Measurements from ENCODE around the gene MOB1A. TPM values are rescaled to one million over a fixed set of nuclear protein-coding genes. Genes with fewer than 3 reads are reported as not detected.

The MOB1A gene
- polyA plus RNA-seq = 27.4 and 39.2 TPM in 2 replicates
- 53.1 and 63.6 TPM in 2 replicates for polyA minus RNA-seq

DNA sequence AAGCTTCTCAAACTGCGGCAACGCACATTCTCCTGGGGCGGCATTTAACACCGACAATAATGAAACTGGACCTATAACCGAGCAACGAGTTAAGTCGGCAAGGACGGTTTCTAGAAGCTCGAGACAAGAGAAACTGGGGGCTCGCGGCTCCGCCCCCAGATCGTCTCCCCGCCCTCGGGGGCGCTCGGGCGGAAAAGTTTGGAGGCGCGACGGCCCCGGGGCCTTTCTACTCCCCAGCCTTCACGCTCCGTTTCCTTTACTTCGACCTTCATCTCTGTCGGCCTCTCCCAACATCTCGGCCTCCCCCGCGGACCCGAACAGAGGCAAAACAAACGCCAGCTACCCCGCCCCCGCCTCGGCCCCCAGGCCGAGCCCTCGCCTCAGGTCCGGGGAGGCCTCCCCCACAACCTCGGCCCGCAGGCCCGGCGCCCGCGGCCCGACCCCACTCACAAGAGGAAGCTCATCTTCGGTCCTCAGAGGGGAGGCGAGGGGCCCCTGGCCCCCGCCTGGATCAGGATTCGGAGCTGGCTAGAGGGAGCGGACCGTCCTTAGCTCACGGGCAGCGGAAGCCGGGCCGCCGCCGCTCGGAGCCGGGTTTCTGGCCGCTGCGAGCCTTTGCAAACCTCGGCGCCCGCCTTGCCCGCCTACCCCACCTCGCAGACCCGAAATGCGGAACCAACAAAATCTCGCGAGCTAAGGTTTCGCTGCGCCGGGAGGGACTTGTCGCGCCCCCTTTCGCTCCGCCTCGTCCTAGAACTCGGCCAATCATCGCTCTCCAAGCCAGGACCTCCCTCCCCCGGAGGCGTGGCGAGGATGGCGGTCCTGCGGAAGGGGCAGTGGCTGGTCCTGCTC, at the start of gene MOB1A:
MOB1A (minus strand) TSS at position 669 of the 852 bp plus-strand sequence; CDS start at position 464, 205 bp downstream.
- Histone ChIP-seq H3K9me3 (ENCODE audit: low read length) (no peaks in the 10 kb centered on the region), H3K4me3 (ENCODE audit: low read length) (peak within 1 kb of the TSS; percentile 90), H3K79me2 (replicated peaks; ENCODE audit: insufficient read depth, low read length) (peaks cover 42% of the 10 kb centered on the region), H3K4me2 (ENCODE audit: low read length) (peak within 1 kb of the TSS; percentile 96), H3K27ac (ENCODE audit: low read length) (peak within 1 kb of the TSS; percentile 80), H3K9me2 (ENCODE audit: insufficient read depth, low read length) (no peaks in the 10 kb centered on the region), H3F3A (ENCODE audit: insufficient read depth, low read length, poor library complexity, severe bottlenecking) (peaks cover 3% of the 10 kb centered on the region), H3K9ac (ENCODE audit: low read length) (peak within 1 kb of the TSS; percentile 86), H3K36me3 (ENCODE audit: insufficient read depth, low read length) (no peaks in the 10 kb centered on the region), H3K27me3 (ENCODE audit: insufficient read depth, low read depth, low read length) (no peaks in the 10 kb centered on the region), H2AFZ (ENCODE audit: low read depth, low read length) (peak within 1 kb of the TSS; percentile 69), H4K20me1 (ENCODE audit: insufficient read depth) (no peaks in the 10 kb centered on the region)
- TF ChIP-seq, protein P1, sequence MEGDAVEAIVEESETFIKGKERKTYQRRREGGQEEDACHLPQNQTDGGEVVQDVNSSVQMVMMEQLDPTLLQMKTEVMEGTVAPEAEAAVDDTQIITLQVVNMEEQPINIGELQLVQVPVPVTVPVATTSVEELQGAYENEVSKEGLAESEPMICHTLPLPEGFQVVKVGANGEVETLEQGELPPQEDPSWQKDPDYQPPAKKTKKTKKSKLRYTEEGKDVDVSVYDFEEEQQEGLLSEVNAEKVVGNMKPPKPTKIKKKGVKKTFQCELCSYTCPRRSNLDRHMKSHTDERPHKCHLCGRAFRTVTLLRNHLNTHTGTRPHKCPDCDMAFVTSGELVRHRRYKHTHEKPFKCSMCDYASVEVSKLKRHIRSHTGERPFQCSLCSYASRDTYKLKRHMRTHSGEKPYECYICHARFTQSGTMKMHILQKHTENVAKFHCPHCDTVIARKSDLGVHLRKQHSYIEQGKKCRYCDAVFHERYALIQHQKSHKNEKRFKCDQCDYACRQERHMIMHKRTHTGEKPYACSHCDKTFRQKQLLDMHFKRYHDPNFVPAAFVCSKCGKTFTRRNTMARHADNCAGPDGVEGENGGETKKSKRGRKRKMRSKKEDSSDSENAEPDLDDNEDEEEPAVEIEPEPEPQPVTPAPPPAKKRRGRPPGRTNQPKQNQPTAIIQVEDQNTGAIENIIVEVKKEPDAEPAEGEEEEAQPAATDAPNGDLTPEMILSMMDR (IDR thresholded peaks at IDR 0.05; ENCODE audit: poor library complexity, severe bottlenecking) = no peak
- TF ChIP-seq POLR2AphosphoS5 (IDR thresholded peaks at IDR 0.05) (peak; percentile 92), TAF1 (IDR thresholded peaks at IDR 0.05; ENCODE audit: low read depth) (no peak), MXI1 (conservative IDR thresholded peaks at IDR 0.05; ENCODE audit: poor library complexity, severe bottlenecking) (peak; percentile 61)
- TF ChIP-seq, protein P2, sequence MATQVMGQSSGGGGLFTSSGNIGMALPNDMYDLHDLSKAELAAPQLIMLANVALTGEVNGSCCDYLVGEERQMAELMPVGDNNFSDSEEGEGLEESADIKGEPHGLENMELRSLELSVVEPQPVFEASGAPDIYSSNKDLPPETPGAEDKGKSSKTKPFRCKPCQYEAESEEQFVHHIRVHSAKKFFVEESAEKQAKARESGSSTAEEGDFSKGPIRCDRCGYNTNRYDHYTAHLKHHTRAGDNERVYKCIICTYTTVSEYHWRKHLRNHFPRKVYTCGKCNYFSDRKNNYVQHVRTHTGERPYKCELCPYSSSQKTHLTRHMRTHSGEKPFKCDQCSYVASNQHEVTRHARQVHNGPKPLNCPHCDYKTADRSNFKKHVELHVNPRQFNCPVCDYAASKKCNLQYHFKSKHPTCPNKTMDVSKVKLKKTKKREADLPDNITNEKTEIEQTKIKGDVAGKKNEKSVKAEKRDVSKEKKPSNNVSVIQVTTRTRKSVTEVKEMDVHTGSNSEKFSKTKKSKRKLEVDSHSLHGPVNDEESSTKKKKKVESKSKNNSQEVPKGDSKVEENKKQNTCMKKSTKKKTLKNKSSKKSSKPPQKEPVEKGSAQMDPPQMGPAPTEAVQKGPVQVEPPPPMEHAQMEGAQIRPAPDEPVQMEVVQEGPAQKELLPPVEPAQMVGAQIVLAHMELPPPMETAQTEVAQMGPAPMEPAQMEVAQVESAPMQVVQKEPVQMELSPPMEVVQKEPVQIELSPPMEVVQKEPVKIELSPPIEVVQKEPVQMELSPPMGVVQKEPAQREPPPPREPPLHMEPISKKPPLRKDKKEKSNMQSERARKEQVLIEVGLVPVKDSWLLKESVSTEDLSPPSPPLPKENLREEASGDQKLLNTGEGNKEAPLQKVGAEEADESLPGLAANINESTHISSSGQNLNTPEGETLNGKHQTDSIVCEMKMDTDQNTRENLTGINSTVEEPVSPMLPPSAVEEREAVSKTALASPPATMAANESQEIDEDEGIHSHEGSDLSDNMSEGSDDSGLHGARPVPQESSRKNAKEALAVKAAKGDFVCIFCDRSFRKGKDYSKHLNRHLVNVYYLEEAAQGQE (IDR thresholded peaks at IDR 0.05; ENCODE audit: borderline replicate concordance) = peak; percentile 67

DNA sequence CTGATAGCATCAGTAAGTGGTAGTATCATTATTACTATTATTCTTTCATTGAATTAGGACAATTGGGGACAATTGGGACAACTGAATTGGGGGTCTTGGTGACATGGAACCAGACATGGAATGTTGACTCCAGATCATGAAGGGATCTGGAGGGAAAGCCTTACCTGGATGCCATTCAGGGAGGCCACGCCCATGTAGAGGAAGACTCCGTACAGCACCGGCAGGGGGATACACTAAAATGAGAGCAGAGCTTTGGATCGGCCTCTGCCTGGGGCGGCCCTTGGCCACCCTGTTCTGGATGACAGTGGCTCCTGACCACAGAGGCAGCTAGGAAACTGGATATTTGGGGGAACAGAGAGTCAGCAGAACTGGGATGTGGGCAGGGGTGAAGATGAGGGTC, 49.0 kb upstream of the MOB1A start:
- TF ChIP-seq MXI1 (conservative IDR thresholded peaks at IDR 0.05; ENCODE audit: poor library complexity, severe bottlenecking) (no peak), EP300 (conservative IDR thresholded peaks at IDR 0.05; ENCODE audit: poor library complexity, severe bottlenecking) (no peak), RAD21 (conservative IDR thresholded peaks at IDR 0.05) (no peak), SMC3 (conservative IDR thresholded peaks at IDR 0.05; ENCODE audit: poor library complexity) (no peak), POLR2AphosphoS5 (IDR thresholded peaks at IDR 0.05) (no peak), EZH2 (IDR thresholded peaks at IDR 0.05; ENCODE audit: borderline replicate concordance, insufficient read depth, low read length, poor library complexity, severe bottlenecking) (no peak)
- TF ChIP-seq, protein P2 (IDR thresholded peaks at IDR 0.05; ENCODE audit: borderline replicate concordance) = no peak
- TF ChIP-seq, protein P1 (IDR thresholded peaks at IDR 0.05; ENCODE audit: poor library complexity, severe bottlenecking) = no peak
- Histone ChIP-seq H3K9ac (ENCODE audit: low read length) (no peak overlapping the region), H3K36me3 (ENCODE audit: insufficient read depth, low read length) (no peaks in the 10 kb centered on the region), H3F3A (ENCODE audit: insufficient read depth, low read length, poor library complexity, severe bottlenecking) (no peaks in the 10 kb centered on the region), H3K9me2 (ENCODE audit: insufficient read depth, low read length) (no peaks in the 10 kb centered on the region), H3K9me3 (ENCODE audit: low read length) (no peaks in the 10 kb centered on the region), H4K20me1 (ENCODE audit: insufficient read depth) (no peaks in the 10 kb centered on the region), H3K79me2 (replicated peaks; ENCODE audit: insufficient read depth, low read length) (no peaks in the 10 kb centered on the region), H2AFZ (ENCODE audit: low read depth, low read length) (no peak overlapping the region), H3K27ac (ENCODE audit: low read length) (no peak overlapping the region), H3K27me3 (ENCODE audit: insufficient read depth, low read depth, low read length) (no peaks in the 10 kb centered on the region), H3K4me2 (ENCODE audit: low read length) (no peak overlapping the region), H3K4me3 (ENCODE audit: low read length) (no peak overlapping the region)

Measured in neural cell (in vitro differentiated cells).